Activated CD8-positive, alpha-beta memory T cell treated with anti-CD3 and anti-CD28 coated beads, Interleukin-2, amount 50 U/mL, for 4 hours (primary cell): ENCODE data around the gene TMEM168.
"Not testable (repeated sequence)": the region's sequence is repeated elsewhere in the genome, so short reads cannot be mapped to it uniquely, and the experiment has no call there.

Source experiments
- DNase-seq: peaks from one replicate; pipeline ENCODE4 v3.0.0-alpha.2; 2020

Gene TMEM168, protein sequence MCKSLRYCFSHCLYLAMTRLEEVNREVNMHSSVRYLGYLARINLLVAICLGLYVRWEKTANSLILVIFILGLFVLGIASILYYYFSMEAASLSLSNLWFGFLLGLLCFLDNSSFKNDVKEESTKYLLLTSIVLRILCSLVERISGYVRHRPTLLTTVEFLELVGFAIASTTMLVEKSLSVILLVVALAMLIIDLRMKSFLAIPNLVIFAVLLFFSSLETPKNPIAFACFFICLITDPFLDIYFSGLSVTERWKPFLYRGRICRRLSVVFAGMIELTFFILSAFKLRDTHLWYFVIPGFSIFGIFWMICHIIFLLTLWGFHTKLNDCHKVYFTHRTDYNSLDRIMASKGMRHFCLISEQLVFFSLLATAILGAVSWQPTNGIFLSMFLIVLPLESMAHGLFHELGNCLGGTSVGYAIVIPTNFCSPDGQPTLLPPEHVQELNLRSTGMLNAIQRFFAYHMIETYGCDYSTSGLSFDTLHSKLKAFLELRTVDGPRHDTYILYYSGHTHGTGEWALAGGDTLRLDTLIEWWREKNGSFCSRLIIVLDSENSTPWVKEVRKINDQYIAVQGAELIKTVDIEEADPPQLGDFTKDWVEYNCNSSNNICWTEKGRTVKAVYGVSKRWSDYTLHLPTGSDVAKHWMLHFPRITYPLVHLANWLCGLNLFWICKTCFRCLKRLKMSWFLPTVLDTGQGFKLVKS

DNA sequence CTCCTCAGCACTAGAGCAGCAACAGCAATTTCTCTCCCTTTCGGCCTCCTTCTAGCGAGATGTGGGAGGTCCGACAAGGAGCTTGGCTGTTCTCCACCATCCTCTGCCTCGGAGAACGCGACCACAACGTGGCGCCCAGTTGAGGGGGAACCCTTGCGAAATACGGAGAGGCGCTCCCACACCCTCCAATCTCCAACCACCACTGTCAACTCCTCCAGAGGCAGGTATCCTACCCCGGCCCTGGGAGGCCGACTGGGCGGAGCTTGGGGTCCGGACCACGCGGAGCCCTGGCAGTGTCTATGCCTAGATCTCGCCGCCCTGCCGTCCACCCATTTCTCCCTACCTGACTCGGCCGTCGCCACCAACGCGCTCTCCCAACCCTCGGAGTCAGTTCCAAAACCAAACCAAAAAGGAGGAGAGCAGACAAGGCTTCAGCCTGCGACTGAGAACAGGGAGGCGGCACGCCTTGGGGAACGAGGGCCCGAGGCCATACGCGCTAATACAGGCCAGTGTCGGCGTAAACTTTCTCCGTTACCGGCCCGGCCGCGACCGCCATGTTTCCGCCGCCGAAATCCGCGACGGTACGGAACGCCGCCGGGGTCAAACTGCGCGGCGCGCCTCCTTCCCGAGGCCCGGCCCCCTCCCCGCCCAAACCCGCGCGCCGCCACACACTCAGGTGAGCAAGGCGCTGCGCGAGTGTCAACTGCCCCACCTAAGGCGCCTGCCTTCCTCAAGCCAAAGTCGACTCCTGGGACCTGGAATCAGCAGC, at the start of gene TMEM168:
TMEM168 (minus strand) TSS at position 577 of the 769 bp plus-strand sequence. CDS start 5,568 bp downstream, outside the sequence.
- DNase-seq, result peak; percentile 89

DNA sequence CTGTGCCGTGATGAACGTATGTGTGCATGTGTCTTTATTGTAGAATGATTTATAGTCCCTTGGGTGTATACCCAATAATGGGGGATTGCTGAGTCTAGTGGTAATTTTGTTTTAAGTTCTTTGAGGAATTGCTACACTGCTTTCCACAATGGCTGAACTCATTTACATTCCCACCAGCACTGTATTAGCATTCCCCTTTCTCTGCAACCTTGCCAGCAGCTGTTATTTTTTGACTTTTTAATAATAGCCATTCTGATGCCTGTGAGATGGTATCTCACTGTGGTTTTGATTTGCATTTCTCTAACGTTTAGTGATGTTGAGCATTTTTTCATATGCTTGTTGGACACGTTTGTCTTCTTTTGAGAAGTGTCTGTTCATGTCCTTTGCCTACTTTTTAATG, 45.7 kb upstream of the TMEM168 start:
- not testable (repeated sequence) for DNase-seq

DNA sequence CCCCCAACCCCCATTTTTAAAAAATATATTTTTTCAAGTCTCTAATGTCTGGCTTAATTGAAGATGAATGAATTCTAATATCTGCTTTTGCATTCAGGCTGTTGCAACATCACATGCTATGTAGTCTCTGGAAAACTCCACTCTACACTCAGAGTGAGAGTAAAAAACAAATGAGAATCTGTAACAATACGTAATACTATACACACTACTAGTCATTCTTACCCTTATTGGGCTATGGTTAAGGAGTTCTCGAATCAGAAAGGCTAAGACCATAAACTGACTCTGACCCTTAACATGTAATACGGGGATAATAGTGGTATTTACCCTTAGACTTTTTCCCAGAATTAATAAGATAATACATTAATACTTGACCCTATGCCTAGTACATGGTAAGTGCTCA, 42.9 kb upstream of the TMEM168 start:
- DNase-seq, result no peak

DNA sequence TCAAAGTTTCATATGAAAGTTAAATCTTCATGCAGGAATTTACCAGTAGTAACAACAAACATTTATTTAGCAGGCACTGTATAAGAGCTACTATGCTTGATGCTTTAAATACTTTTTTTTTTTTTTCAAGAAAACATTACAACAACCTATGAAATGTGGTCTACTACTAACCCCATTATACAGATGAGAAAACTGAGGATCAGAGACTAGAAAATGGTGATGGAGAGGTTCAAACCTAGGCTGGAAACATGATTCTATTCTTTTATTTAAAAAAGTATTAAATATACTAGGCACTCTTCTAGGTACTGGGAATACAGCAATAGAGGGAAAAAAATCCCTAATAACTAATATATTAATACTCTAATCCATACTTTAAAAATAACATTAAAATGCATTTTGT, 40.6 kb upstream of the TMEM168 start:
- DNase-seq, result no peak

DNA sequence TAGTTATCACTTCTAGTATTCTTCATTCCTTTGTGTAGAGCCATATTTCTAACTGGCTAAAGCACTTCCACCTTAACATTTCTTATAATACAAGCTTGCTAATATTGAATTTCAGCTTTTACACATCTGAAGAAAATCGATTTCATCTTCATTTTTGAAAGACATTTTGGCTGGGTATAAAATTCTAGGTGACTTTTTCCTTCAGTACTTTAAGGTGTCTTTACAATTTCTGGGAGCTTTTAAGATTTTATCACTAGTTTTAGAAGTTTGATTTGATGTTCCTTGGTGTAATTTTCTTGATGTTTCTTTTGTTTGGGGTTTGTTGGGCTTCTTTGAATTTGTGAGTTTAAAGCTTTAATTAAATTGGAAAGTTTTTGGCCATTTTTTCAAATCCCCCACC, 38.5 kb upstream of the TMEM168 start:
- DNase-seq, result no peak

DNA sequence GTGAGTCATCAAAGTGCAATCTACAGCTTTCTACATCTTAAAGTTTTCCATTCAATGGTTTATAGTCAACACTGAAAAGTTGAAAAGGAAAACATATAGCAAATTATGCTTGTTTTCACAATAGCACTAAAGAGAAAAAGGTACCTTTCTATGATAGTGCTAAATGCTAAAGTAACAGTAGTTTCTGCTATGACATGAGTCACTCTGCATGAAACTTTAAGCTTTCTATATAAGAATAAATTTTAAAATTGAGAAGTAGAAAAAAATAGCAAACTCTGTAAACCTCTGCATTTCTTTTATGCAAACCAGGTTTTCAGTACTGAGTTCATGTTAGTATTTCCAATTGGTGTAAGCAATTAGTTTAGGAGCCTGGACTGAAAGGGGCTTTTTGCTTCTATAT, 31.2 kb upstream of the TMEM168 start:
- no peak for DNase-seq

DNA sequence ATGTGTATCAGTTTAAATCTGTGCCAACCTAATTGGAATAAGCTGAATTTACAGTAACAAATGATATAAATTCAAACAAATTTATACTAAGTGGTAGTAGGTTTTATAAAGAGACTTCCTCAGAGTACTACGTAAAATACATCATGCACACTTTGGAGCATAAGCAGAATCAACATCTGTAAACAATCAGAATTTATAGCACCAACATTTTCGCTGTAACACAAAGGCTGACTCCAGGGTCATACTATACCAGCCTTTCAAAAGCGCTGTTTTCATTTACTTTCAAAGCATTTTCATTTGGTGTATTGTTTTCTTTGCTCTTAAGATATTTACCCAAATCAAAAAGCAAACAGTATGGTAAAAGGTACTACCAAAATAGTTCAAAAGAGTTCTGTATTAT, 29.3 kb upstream of the TMEM168 start:
- DNase-seq, result no peak

DNA sequence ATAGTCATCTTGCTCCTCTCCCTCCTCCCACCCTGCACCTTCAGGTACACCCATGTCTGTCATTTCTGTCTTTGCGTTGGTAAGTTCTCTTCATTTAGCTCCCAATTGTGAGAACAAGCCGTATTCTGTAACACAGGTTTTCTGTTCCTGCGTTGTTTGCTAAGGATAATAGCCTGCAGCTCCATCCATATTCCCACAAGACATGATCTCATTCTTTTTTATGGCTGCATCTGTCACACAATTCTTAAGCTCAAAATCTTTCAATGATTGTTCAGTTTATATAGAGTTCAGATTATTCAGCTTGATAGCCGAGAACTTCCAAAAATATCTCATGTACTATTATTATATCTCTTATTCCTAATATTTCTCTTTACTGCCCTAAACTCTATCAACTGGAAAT, 16.0 kb upstream of the TMEM168 start:
- DNase-seq, result no peak

DNA sequence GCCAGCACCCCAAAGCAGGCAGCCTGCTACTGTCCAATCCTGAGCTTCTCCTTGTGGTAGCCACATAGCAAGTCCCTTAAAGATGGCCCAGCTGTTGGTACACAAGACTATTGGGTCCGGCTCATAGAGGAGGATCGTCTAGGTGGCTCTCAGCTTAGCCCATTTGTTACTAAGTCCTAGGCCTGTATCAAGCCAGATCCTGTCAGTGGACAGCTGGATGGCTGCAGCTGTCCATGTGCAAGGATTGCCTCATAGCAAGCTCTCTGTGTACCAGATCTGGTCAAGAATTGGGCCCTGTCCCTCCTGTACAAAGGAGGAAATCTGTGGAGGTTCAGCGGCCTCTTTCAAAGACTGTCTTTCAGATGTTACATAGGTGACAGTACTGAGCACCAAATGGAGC, 12.2 kb upstream of the TMEM168 start:
- DNase-seq, result no peak

DNA sequence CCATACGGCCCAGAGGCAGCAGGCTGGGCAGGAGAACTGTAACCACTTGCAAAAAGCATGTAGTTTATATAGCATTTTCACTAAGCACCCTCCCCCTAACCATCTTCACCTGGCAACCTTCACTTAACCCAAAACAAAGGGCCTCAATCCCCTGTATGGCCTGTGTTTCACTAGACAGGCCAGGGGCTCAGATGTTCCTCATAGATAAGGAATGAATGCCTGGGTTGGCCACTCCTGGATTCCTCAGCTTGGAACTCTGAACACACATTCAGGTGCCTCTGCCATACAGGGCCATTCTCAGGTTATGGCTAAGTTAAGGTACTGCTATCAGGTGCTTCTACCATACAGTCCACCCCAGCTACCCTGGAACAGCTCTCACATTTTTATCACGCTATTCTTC, 10.3 kb upstream of the TMEM168 start:
- no peak for DNase-seq

DNA sequence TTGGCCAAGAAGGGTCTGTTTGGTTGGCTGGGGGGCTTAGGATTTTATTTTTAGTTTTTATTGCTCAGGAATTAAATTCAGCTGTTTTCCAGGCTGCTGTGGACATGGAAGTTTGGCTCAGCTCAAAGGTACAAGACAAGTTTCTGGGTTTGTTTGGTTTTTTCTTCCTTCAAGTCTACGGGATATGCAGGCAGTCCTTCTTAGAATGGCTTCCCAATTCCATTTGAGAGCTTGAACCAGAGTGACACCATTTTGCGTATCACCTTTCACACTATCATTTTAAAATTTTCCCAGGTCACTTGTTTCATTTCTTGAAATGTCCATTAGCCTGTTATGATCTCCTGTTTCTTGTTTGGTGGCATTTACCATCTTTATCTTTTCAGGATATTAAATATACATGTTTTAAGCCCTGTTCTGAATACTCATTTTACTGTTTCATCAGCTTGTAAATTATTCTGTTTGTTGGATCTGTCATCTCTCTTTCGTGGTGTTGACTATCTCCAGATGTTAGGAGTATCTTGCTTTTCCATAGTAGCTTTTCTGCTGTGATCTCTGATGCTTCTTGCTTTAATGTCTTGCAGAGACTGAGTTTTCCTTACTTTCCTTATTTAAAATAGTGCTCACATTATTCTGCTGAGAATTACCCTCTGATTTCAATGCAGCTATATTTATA, 9.4 kb upstream of the TMEM168 start:
- no peak for DNase-seq

DNA sequence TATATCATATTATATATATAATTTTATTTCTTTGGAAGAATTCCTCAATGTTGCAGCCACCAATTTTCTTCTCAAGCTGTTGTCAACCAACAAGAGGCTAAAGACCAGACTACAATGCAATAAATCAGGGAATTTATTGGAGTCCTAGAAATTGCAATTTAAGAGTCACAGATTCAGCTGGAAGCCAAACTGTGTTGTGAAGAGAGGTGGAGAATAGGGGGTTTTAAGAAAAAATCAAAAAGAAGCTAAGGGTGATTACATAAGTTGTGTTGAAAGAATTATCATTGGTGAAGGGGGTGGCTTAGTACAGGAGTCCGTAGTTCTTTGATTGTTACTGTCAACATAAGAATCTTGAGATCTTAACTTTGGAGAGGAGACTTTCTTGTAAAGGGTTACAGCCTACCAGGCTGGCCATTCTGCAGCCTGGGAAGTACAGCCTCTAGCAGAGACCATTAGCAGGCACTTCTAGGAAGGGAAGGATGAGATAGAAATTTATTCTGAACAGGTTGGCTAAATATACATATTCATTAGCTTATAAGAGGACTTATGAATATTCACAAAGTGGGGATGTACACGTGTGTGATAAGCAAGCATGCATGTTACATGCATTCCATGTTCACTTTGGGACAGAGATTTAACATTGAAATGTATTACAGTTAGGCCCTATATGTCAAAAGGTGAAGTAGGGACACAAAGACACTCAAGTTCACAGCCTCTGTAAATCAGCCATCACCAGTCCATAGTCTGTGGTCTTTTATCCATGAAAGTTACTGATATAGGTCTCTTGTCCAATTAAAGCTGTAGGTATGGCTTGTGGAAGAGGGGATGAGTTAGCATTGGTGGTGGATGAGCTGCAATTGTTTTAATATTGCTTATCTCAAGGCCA, 8.3 kb upstream of the TMEM168 start:
- no peak for DNase-seq

DNA sequence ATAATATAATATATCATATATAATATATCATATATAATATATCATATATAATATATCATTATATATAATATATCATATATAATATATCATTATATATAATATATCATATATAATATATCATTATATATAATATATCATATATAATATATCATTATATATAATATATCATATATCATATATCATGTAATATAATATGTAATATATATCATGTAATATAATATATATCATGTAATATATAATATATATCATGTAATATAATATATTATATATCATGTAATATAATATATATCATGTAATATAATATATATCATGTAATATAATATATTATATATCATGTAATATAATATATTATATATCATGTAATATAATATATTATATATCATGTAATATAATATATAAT, 6.4 kb upstream of the TMEM168 start:
- not testable (repeated sequence) for DNase-seq

DNA sequence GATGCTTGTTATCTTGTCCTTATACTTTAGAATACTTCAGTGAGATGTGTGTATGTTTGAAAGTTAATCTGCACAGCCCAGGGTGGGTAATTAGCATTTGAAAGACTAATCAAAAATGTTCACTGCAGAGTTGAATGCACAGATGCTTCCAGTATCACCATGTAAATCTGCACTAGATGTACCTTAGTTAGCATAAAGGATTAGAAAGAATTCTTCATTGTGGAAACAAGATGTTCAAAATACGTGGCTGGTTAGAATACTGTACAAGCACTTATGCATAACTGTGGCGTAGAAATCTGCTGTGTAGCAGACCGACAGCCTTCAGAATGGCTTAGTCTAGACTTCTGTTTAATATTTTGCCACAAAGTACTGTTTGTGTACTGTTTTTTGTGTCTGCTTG, 2.2 kb upstream of the TMEM168 start:
- no peak for DNase-seq

DNA sequence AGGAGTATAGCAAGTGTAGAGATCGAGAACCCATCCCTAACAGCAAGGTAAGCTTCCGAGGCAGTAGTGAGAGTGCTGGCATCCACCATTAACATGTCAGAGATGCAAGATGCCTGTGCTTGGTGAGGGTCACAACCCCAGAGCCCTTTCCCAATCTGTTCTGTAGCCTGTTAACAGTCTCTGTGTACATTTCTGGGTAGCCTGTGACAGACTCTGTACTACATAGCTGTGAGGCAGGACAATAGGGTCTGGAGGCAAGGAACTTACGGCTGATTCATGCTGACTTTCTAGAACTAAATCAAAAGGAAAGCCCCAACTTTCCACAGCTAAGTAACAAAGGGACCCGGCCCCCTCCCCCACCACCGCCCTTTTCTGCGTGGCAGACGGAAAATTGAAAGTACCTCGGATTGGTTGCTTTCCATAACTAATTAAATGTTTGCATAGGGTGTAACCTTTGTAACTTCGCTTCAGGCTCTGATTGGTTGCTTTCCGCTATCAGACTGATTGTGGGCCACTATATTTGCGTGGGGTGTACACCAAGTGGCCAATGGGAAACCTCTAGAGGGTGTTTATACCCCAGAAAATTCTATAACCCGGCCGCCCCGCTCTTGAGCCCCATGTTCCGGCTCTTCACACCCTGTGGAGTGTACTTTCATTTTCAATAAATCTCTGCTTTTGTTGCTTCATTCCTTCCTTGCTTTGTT, 1.4 kb upstream of the TMEM168 start:
- no peak for DNase-seq

DNA sequence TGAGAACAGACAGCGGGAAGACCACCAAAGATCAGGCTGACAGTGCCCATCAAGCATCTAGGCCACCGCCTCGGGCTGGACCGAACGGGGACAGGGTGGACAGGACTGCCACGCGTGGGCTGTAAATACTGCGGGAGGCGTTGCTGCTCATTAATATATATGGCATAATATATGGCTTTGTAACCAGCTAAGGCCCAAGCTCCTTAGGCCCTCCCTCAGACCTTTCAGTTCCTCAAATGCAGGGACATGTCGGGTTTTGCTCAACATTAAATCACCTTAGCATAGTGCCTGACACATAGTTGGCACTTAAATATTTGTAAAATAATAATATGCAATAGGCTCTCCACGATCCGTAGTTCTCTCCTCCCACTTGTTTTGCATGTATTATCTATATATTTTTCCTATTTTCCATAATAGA, 402 bp upstream of the TMEM168 start:
- DNase-seq, result no peak

DNA sequence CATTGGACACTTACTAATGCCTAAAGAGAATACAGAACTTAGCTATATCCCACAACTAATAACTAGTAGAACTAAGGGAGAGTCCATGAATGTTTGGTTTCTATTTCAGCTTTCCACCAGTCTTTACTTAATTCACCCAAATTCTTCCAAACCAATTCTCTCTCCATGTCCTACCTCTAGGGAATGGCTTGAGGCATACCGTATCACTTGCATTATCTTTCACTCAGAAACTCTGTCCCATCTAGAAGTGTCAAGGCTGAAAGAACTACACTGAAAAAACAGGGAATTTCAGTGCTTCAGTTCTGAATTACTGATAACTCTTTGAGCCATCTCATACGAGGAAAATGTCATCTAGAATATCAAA, 758 bp downstream of the TMEM168 start:
- DNase-seq, result no peak

DNA sequence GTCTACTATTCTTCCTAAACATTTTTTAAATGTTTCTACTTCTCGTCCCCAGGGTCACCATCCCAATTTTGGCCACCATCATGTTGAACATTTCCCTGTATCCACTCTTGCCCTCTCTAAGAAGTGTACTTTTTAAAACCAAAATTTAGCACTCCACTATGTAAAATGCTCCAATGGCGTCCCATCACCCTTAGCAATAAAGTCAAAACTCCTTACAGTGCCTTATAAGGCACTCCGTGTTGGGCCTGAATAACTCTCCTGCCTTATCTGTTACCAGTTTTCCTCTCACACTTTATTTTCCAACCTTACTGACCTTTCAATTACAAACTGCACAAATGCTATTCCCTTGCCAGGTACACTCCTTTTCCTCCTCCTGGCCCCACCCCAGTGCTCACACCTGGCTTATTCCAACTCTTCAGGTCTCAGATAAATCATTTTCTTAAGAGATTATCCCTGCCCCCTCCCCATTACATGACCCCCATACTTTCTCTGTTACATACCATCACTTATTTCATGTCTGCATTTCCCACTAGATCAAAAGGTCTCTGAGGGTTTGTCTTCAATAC, 1.3 kb downstream of the TMEM168 start:
- DNase-seq, result no peak

DNA sequence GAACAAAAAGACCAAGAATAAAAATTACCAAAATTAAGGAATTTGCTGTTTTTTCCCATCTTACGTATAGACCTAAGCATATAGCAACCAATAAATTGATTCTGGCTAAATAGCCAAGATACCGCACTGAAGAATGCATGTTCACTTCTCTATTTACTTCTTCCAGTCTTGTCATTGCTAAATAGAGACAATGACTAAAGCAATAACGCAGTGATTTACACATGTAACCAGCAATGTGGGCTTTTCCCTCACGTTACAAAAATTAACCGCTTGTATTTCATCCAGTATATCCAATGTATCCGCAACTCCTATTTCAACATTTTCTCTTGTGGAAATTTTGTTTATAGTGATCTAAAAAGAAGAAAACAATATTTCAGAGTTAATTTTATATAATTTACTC, 5.6 kb downstream of the TMEM168 start:
- no peak for DNase-seq

DNA sequence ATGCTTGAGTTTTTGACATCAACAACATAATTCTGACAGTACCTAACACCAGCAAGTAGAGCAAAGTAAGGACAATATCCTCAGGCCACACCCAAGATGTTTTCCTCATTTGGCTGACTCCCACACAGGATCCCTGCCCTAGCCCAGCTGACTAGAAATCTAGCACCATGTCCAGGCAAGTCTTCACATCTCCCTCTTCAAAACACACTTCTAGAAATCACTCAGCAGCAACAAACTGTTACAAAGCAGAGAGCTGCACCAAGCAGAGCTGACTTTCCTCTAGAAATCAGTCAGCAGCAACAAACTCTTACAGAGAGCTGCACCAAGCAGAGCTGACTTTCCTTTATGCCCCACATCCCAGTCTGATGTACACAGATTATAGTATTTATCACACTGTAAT, 7.7 kb downstream of the TMEM168 start:
- DNase-seq, result no peak

DNA sequence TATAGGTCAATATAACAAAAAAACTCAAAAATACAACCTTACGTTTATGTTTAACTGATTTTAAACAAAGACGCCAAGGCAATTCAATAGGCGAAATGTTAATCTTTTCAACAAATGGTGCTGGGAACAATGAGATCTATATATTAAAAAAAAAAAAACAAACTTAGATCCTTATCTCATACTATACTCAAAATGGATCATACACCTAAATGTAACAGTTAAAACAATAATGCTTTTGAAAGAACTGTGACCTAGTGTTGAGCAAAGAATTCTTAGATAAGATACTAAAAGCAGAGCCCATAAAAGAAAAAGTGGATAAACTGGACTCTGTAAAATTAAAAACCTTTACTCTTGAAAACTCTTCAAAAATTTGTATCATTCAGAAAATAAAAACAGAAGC, 8.6 kb downstream of the TMEM168 start:
- DNase-seq, result no peak
